ENCODE measurements around the gene C6orf120.

GRCh38 chr6:169707772-169708171 is 5.8 kb downstream of the C6orf120 start:
- TF ChIP-seq POLR2A (IDR thresholded peaks at IDR 0.05; ENCODE audit: low read depth, low read length) (no peak), TAF1 (IDR thresholded peaks at IDR 0.05; ENCODE audit: low read depth, low read length) (no peak), POLR2AphosphoS5 (IDR thresholded peaks at IDR 0.05; ENCODE audit: low read depth, low read length) (no peak), SPI1 (IDR thresholded peaks at IDR 0.05; ENCODE audit: low read depth, low read length) (no peak)

Measured in GM12891 (cell line).